GM12878 (cell line): ENCODE measurements around the gene LRRC23. TPM values are rescaled to one million over a fixed set of nuclear protein-coding genes. Genes with fewer than 3 reads are reported as not detected.

Experiments used
- ATAC-seq: fragments of 200-7000 bp; cut with Tn5 transposase; 3 replicates; pipeline ENCODE4 v1.9.1; 2020; ENCODE audit warnings: mild to moderate bottlenecking, moderate library complexity
- BruUV-seq: library from RNA; stranded (reverse); fragments of 400-500 nt; replicated peaks from 2 replicates; lab custom pipeline; 2021; lab: Mats Ljungman, UMichigan
- CTCF ChIA-PET: fragments of 300-600 bp; sonication (Branson Sonifier 250); formaldehyde crosslinking; extraction: SDS; loops from one replicate; lab custom pipeline; 2021; ENCODE audit warnings: inconsistent platforms; lab: Yijun Ruan, JAX
- POLR2A ChIA-PET: fragments of 350-600 bp; formaldehyde crosslinking; extraction: SDS; loops from one replicate; lab custom pipeline; 2021; ENCODE audit warnings: inconsistent platforms; lab: Charles Lee
- RAD21 ChIA-PET: fragments of 300-600 bp; sonication (Branson Sonifier 250); formaldehyde crosslinking; loops from one replicate; lab custom pipeline; 2023; ENCODE audit warnings: antibody characterized with exemption; ENCODE audit not compliant: unreplicated experiment; lab: Charles Lee
- SMC1A ChIA-PET: fragments of 300-600 bp; sonication (Branson Sonifier 250); formaldehyde crosslinking; loops from one replicate; lab custom pipeline; 2023; ENCODE audit not compliant: unreplicated experiment, uncharacterized antibody; lab: Charles Lee
- DNase-seq: peaks from one replicate; pipeline ENCODE4 v3.0.0-alpha.2; 2011; ENCODE audit warnings: low read depth, low spot score
- FAIRE-seq: peaks from 3 replicates; lab custom pipeline; 2011; peaks lifted over from hg19 to GRCh38; lab: Jason Lieb, UNC
- H2AFZ ChIP-seq: 2 replicates; pipeline ENCODE4 v1.6.0; 2011; ENCODE audit warnings: low read depth, low read length, control low read depth; ENCODE audit not compliant: control insufficient read depth
- H3K27ac ChIP-seq: 2 replicates; pipeline ENCODE4 v1.5.1; 2011; ENCODE audit warnings: control low read depth; ENCODE audit not compliant: control insufficient read depth, insufficient read depth
- H3K27me3 ChIP-seq, 2 experiments: replicated peaks in 1 of 2; 2 replicates each; pipeline versions ENCODE4 v1.6.0 to v1.6.1; 2011; ENCODE audit warnings: low read length in 1 of 2; ENCODE audit not compliant: control insufficient read depth in 2 of 2, insufficient read depth in 2 of 2
- H3K36me3 ChIP-seq, 2 experiments: 2 replicates each; pipeline ENCODE4 v1.5.1; 2011; ENCODE audit warnings: low read length in 1 of 2; ENCODE audit not compliant: control insufficient read depth in 2 of 2, insufficient read depth in 2 of 2
- H3K4me1 ChIP-seq: 2 replicates; pipeline ENCODE4 v1.6.1; 2011; ENCODE audit warnings: mild to moderate bottlenecking, low read length, moderate library complexity, mixed read lengths; ENCODE audit not compliant: control insufficient read depth, insufficient read depth
- H3K4me2 ChIP-seq: 2 replicates; pipeline ENCODE4 v1.6.0; 2011; ENCODE audit warnings: control low read depth; ENCODE audit not compliant: control insufficient read depth, insufficient read depth
- H3K4me3 ChIP-seq: fragments of 200-600 bp; sonication (generic); 2 replicates; pipeline ENCODE4 v1.5.1; 2016
- H3K79me2 ChIP-seq: 2 replicates; pipeline ENCODE4 v1.6.0; 2011; ENCODE audit warnings: low read length; ENCODE audit not compliant: control insufficient read depth, insufficient read depth
- H3K9ac ChIP-seq: 2 replicates; pipeline ENCODE4 v1.8.0; 2011; ENCODE audit warnings: low read length, control low read depth, mixed read lengths; ENCODE audit not compliant: control insufficient read depth, insufficient read depth
- H3K9me3 ChIP-seq: replicated peaks from 3 replicates; pipeline ENCODE4 v1.5.1; 2011; ENCODE audit warnings: mild to moderate bottlenecking, low read length; ENCODE audit not compliant: control insufficient read depth, insufficient read depth
- H4K20me1 ChIP-seq: 2 replicates; pipeline ENCODE4 v1.6.0; 2011; ENCODE audit not compliant: control insufficient read depth, insufficient read depth
- CREM ChIP-seq: IDR thresholded peaks from 2 replicates; pipeline ENCODE4 v1.6.1; 2014; ENCODE audit warnings: antibody characterized with exemption, low read depth
- GATAD2B ChIP-seq: fragments of 450-650 bp; conservative IDR thresholded peaks from 2 replicates; pipeline ENCODE4 v1.6.1; 2017; ENCODE audit warnings: low read depth, mild to moderate bottlenecking, moderate library complexity
- HDGF ChIP-seq: fragments of 450-650 bp; IDR thresholded peaks from 2 replicates; pipeline ENCODE4 v1.6.1; 2016; ENCODE audit warnings: antibody characterized with exemption
- JUND ChIP-seq: IDR thresholded peaks from 2 replicates; pipeline ENCODE4 v1.6.1; 2012; ENCODE audit warnings: low read depth, mild to moderate bottlenecking, low read length, improper control_type of control experiment, moderate library complexity
- MEF2B ChIP-seq: fragments of 450-650 bp; IDR thresholded peaks from 2 replicates; pipeline ENCODE4 v1.6.1; 2018; ENCODE audit warnings: mild to moderate bottlenecking, moderate library complexity; ENCODE audit not compliant: partially characterized antibody, poor library complexity, severe bottlenecking
- MTA3 ChIP-seq: IDR thresholded peaks from 2 replicates; pipeline ENCODE4 v1.6.1; 2012; ENCODE audit warnings: low read length, inconsistent platforms, borderline replicate concordance
- NBN ChIP-seq: fragments of 450-650 bp; IDR thresholded peaks from 2 replicates; pipeline ENCODE4 v1.6.1; 2016
- NFYB ChIP-seq: IDR thresholded peaks from 2 replicates; pipeline ENCODE4 v1.6.1; 2011; ENCODE audit warnings: low read depth, mild to moderate bottlenecking, low read length, improper control_type of control experiment, moderate library complexity; ENCODE audit not compliant: insufficient read depth
- NKRF ChIP-seq: fragments of 450-650 bp; conservative IDR thresholded peaks from 2 replicates; pipeline ENCODE4 v1.6.1; 2017; ENCODE audit warnings: mild to moderate bottlenecking, moderate library complexity
- POLR2A ChIP-seq: IDR thresholded peaks from 2 replicates; pipeline ENCODE4 v1.6.1; 2011; ENCODE audit warnings: low read depth, mild to moderate bottlenecking, low read length
- POU2F2 ChIP-seq: IDR thresholded peaks from 3 replicates; pipeline ENCODE4 v1.6.1; 2011; ENCODE audit warnings: low read depth, mild to moderate bottlenecking, low read length, borderline replicate concordance
- RAD51 ChIP-seq: fragments of 450-650 bp; IDR thresholded peaks from 2 replicates; pipeline ENCODE4 v1.6.1; 2016; ENCODE audit warnings: moderate library complexity, mild to moderate bottlenecking, inconsistent platforms
- RB1 ChIP-seq: fragments of 450-650 bp; formaldehyde crosslinking; IDR thresholded peaks from 2 replicates; pipeline ENCODE4 v1.6.1; 2017; ENCODE audit warnings: mild to moderate bottlenecking, borderline replicate concordance
- USF1 ChIP-seq: IDR thresholded peaks from 2 replicates; pipeline ENCODE4 v1.6.1; 2011; ENCODE audit warnings: borderline replicate concordance, low read depth, mild to moderate bottlenecking, moderate library complexity, mixed read lengths, low read length; ENCODE audit not compliant: insufficient read depth; ENCODE audit errors: extremely low read length
- USF2 ChIP-seq: IDR thresholded peaks from 2 replicates; pipeline ENCODE4 v1.6.1; 2011; ENCODE audit warnings: low read depth, low read length, improper control_type of control experiment, borderline replicate concordance
- YY1 ChIP-seq: IDR thresholded peaks from 2 replicates; pipeline ENCODE4 v1.6.1; 2011; ENCODE audit warnings: low read depth, mild to moderate bottlenecking, low read length
- WGBS: methylation state at CpG from one replicate; pipeline ENCODE4 v1.1.6; 2016; ENCODE audit warnings: low lambda C conversion rate; ENCODE audit not compliant: insufficient replicate concordance, insufficient coverage; ENCODE audit errors: missing lambda C conversion rate; 5-methylcytosine and 5-hydroxymethylcytosine counted together
- in situ Hi-C: fragments of 300-500 bp; cut with MboI; formaldehyde crosslinking; loops from 9 replicates; pipeline ENCODE4 v1.14.3; 2018; ENCODE audit warnings: mixed read lengths
- intact Hi-C: fragments of 100-400 bp; cut with micrococcal nuclease; formaldehyde crosslinking; loops from one replicate; pipeline ENCODE4 v1.14.2; 2022; ENCODE audit not compliant: unreplicated experiment
- polyA plus RNA-seq, 11 experiments: library from polyadenylated mRNA; depleted of rRNA in 4 of 11; unstranded in 6 of 11; stranded (reverse) in 5 of 11; fragments of >200 nt; fragmentation: Nextera tagmentation in 4 of 11; fragmentation: Illumina TruSeq in 1 of 11; extraction: Ambion mirVana in 4 of 11; extraction: Trizol in 1 of 11; gene quantifications; 1 replicate in 1 of 11; 2 replicates in 10 of 11; pipeline versions ENCODE4 v1.2.1 to v1.2.3, GENCODE V29; 2011 to 2016; ENCODE audit warnings: inconsistent platforms in 2 of 11, missing spikeins in 2 of 11, low read depth in 1 of 11
- total RNA-seq, 4 experiments: library from RNA; depleted of rRNA in 3 of 4; stranded (reverse); fragments of >200 nt in 3 of 4; fragmentation: Illumina TruSeq in 1 of 4; extraction: Trizol in 1 of 4; gene quantifications; 2 replicates each; pipeline versions ENCODE4 v1.2.1 to v1.2.3, GENCODE V29; 2013 to 2021

Gene LRRC23
- total and polyA plus RNA-seq, 10 of the 15 experiments (the other 5 are each of a cell fraction or from before 2014, with no cell fraction given): 1.4 to 6.9 (median 3.4) TPM

GRCh38 chr12:6921996-6922946 is 17.6 kb downstream of the LRRC23 start (continued):
- TF ChIP-seq NKRF (no peak), YY1 (no peak), NBN (no peak), RB1 (no peak)

- ATAC-seq (peak; percentile 30; the same call in 2 of the 3 replicates), FAIRE-seq (peak; percentile 79), DNase-seq (no peak)
- Histone ChIP-seq H2AFZ (no peak overlapping the region; the same call in 1 of the 2 replicates), H3K27ac (peak overlapping the region; percentile 36), H4K20me1 (no peaks in the 10 kb centered on the region), H3K27me3 (no peaks in the 10 kb centered on the region), H3K79me2 (peaks cover 14% of the 10 kb centered on the region), H3K4me3 (no peak overlapping the region), H3K4me1 (peaks cover 48% of the 10 kb centered on the region), H3K4me2 (peak overlapping the region; percentile 36), H3K9ac (peak overlapping the region; percentile 27; the same call in 1 of the 2 replicates), H3K36me3 (peaks cover 0 to 8% of the 10 kb centered on the region in 2 experiments; a peak in 2 of 4 replicates), H3K9me3 (no peaks in the 10 kb centered on the region)
- CTCF ChIA-PET: interaction anchor here (1.0 to 6.2 kb wide), 23 partner anchors 9 to 187 kb away, joined by 3 to 111 read pairs (median 10); partner anchors contain the start of genes C12orf57, C1RL, ENO2 and LRRC23
- 57% methylated on average over 10 of the region's 10 CpGs for WGBS
- in situ Hi-C loops (no loop called here), intact Hi-C loops (loop anchor here (5.0 kb wide), 2 partner anchors 169 to 189 kb away; partner anchors contain the start of gene C1R)
- POLR2A ChIA-PET: interaction anchor here (0.6 to 4.8 kb wide), 5 partner anchors 9 to 32 kb away, joined by 3 to 28 read pairs (median 5); partner anchors contain the start of genes C12orf57 and RNU7-1
- BruUV-seq: TSS peak; percentile 95
- RAD21 ChIA-PET: interaction anchor here (1.1 to 4.6 kb wide), 6 partner anchors 15 to 189 kb away, joined by 3 to 45 read pairs (median 12); partner anchors contain the start of genes C12orf57 and RNU7-1
- SMC1A ChIA-PET: interaction anchor here (0.8 to 3.9 kb wide), 8 partner anchors 15 to 95 kb away, joined by 3 to 29 read pairs (median 6); partner anchors contain the start of genes C12orf57, LPCAT3, RNU7-1 and SPSB2
- TF ChIP-seq USF2: peak; percentile 34; the same call in 1 of the 2 replicates
- peak; percentile 27 for TF ChIP-seq MEF2B
- TF ChIP-seq RAD51: peak; percentile 81
- peak; percentile 72 for TF ChIP-seq USF1
- TF ChIP-seq POLR2A: peak; percentile 38; the same call in 1 of the 2 replicates
- TF ChIP-seq HDGF: 0 out of 2 replicates have a peak, but pooled peaks have one; percentile 11
- peak; percentile 23; the same call in 1 of the 2 replicates for TF ChIP-seq MTA3
- TF ChIP-seq JUND: no peak
- no peak for TF ChIP-seq NFYB
- no peak for TF ChIP-seq CREM
- TF ChIP-seq GATAD2B: no peak
- peak; percentile 86; the same call in 2 of the 3 replicates for TF ChIP-seq POU2F2
Observed at GRCh38 chr12:6923003-6923732, 18.5 kb downstream of the LRRC23 start.
